ENCODE measurements around the gene ALX4.

ALX4 gene

GRCh38 chr11:44266056-44266780 is 43.7 kb downstream of the ALX4 start:
- no peak for DNase-seq

DNA sequence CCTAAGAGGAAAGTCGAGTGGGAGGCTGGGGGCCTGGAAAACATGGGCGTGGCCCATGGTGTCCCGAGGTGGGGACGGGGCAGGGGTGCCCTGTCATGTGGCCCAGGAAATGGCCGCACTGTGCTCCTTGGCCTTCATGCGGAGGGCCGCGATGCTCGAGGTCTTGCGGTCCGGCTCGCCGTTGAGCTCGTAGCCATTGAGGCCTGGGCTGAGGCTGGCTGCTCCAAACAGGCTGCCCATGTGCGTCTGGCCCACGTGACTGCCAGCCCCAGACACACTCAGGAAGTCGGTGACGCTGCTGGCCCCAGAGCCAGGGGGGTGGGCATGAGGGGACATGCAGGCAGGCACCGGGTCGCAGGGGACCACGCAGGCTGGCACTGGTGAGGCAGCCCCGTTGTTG is 45.2 kb downstream of the ALX4 start:
- no peak for DNase-seq

- no peak for DNase-seq
These were observed 45.5 kb downstream of the ALX4 start for GRCh38 chr11:44264438-44264749.

GRCh38 chr11:44263738-44264437 is 46.1 kb downstream of the ALX4 start:
- DNase-seq: no peak

GRCh38 chr11:44261800-44262591 is 47.9 kb downstream of the ALX4 start:
- no peak for DNase-seq

DNA sequence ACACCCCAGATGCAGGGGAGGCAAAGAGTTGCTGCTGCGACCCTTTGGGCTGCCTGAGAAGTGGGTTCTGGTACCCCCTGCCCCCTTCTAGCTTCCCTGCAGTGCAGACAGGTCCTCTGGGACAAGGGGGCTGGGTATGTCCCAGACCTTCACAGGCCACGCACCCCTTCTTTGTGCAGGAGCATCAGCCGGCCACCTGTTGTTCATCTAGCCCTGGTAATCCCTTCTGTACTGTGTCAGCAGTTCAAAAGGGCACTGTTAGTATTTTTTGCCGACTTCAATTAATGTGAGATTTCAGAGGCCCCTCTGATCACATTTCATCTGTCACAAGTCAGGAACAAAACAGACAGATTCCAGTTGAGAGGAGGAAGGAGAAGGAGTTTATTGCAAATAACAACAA is 49.9 kb downstream of the ALX4 start:
- DNase-seq: no peak

DNA sequence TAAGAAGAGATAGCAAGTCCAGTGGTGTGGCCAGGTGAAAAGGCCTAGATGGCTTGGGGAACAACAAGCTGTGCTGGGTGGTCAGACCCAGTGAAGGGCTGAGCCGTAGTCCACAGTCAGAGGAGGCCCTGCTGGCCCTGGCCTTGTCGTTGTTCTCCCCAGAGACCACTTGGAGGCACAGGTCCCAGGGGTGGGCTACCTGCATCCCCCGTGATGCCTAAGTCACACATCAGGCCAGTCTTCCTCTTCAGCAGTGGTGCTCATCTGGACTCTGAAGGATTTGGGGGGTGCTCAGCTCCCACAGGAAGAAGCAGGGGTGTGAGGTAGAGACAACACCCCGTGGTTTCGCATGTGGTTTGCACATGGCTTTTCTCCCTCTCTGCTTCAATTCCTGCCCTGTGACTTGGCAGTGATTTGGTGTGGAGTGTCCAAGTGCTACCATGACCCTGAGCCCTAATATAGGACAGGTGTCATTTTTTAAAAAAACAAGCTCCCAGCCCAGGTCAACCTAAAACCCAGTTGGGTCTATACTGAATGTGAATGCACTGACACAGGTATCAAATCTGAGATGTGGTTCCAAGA is 51.0 kb downstream of the ALX4 start:
- DNase-seq: no peak

- DNase-seq: no peak
These were observed 51.8 kb downstream of the ALX4 start for GRCh38 chr11:44258190-44258489.

- DNase-seq: no peak
These were observed 52.4 kb downstream of the ALX4 start for GRCh38 chr11:44257338-44258189.

DNA sequence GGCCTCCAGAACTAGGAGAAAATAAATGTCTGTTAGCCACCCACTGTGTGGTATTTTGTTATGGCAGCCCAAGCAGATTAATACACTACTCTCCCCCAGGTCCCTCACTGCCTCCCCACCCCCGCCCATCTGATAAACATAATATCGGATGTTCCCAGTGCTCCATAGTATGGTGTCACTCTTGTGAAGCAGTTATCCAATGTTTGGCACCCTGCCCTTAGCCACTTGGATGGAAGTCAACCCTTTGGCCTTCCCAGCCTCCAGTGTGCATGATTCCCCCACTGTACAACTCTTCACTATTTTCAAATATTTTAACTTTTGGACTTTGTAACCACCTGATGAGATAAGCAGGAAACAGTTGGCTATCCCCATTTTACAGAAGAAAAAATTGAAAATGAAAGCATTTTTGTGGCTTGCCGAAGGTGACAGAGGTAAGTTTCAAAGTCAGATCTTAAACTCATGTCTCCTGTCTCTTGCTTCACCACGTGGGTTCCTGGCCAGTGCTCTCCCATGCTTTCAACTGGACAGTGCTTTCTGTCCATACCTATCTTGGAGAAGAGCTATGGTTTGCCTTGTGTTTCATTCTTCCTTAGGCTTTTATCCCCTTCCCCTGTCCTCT is 53.2 kb downstream of the ALX4 start:
- no peak for DNase-seq

- DNase-seq: no peak
These were observed 54.4 kb downstream of the ALX4 start for GRCh38 chr11:44255406-44256071.

- DNase-seq: no peak
These were observed 56.8 kb downstream of the ALX4 start for GRCh38 chr11:44252999-44253602.

GRCh38 chr11:44250421-44250820 is 59.5 kb downstream of the ALX4 start:
- no peak for DNase-seq

GRCh38 chr11:44248109-44248508 is 61.8 kb downstream of the ALX4 start:
- DNase-seq: no peak

- no peak for DNase-seq
These were observed 62.4 kb downstream of the ALX4 start for GRCh38 chr11:44247508-44247907.

GRCh38 chr11:44246726-44247125 is 63.2 kb downstream of the ALX4 start:
- DNase-seq: no peak

- DNase-seq: no peak
These were observed 65.2 kb downstream of the ALX4 start for GRCh38 chr11:44244639-44245310.

GRCh38 chr11:44243595-44244343 is 66.2 kb downstream of the ALX4 start:
- DNase-seq: no peak

DNA sequence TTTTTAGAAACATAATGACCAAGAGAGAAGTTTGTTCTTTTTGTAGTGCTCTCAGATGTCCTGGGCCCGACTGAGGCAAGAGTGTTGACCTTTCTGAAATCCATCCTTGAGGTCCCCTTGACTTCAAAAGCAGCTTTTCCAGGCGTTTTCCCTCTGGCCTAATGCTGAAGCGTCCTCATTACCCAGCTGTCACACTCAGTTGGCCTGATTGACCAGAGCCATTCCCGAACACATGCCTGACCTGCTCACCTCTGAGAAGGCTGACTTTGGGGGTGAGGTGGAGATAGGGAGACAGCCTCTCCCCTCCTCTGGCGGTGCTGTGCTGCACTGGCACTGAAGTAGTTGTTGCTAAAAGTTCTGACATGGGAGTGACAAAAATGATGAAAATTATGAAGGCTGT is 66.9 kb downstream of the ALX4 start:
- DNase-seq: no peak

DNA sequence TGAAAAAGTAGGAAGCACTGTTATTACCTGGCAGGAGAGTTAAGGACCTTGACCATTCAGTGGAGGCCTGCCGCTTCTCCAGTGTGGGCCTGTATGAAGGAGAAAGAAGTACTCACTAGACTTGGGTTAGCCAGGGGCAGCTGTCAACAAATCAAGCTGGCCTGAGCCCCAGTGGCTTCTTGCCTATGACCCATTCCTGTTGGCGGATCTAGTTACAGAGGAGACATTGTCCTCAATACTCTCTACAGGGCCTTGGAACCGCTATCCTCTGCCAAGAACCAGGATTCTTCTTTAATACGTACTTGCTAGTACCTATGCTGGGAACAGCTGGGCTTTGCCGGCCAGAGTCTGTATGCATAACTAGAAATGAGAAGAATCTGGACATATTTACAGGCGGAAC is 68.1 kb downstream of the ALX4 start:
- no peak for DNase-seq
